ENCODE results near the gene CFAP69.
"Not testable (repeated sequence)": the region's sequence is repeated elsewhere in the genome, so short reads cannot be mapped to it uniquely, and the experiment has no call there.

The CFAP69 gene

GRCh38 chr7:90346336-90347125 lies 101.6 kb downstream of the CFAP69 start, which contains the start of gene GTPBP10:
Gene GTPBP10, plus strand, starts transcription at chr7:90346716. Its CDS starts 26 bp downstream, at chr7:90346742.
- peak; percentile 90 for DNase-seq

- DNase-seq: no peak
These were observed 102.8 kb downstream of the CFAP69 start for GRCh38 chr7:90347759-90348158.

- DNase-seq: no peak
These were observed 104.3 kb downstream of the CFAP69 start for GRCh38 chr7:90349305-90349704.

- not testable (repeated sequence) for DNase-seq
These were observed 105.1 kb downstream of the CFAP69 start for GRCh38 chr7:90350032-90350431.

GRCh38 chr7:90351987-90352386 lies 107.0 kb downstream of the CFAP69 start:
- no peak for DNase-seq
